HEK293 (cell line): Measurements from ENCODE around the gene CAMKMT.

Experiments used
- CTCF ChIA-PET: fragments of 350-600 bp; formaldehyde crosslinking; extraction: SDS; loops from one replicate; lab custom pipeline; 2021; ENCODE audit warnings: antibody characterized with exemption; lab: Yijun Ruan, JAX
- POLR2A ChIA-PET: fragments of 300-600 bp; formaldehyde crosslinking; extraction: SDS; loops from one replicate; lab custom pipeline; 2020; ENCODE audit warnings: antibody characterized with exemption, inconsistent platforms; lab: Yijun Ruan, JAX
- H3K27ac ChIP-seq: fragments of 200-500 bp; sonication (Bioruptor generic); 2 replicates; pipeline ENCODE4 v1.5.1; 2014; ENCODE audit warnings: low read depth, low read length, control low read depth, inconsistent platforms; ENCODE audit errors: extremely low read depth
- H3K36me3 ChIP-seq, 2 experiments: fragments of 200-500 bp in 1 of 2; sonication (Bioruptor generic) in 1 of 2; 1 replicate in 1 of 2; 2 replicates in 1 of 2; pipeline ENCODE4 v1.5.1; 2014 to 2017; ENCODE audit warnings: inconsistent platforms in 2 of 2, low read length in 2 of 2; ENCODE audit not compliant: control insufficient read depth in 2 of 2, insufficient read depth in 1 of 2
- H3K4me1 ChIP-seq: fragments of 200-500 bp; sonication (Bioruptor generic); 2 replicates; pipeline ENCODE4 v1.5.1; 2014; ENCODE audit warnings: mild to moderate bottlenecking, low read length, inconsistent platforms; ENCODE audit not compliant: control insufficient read depth, insufficient read depth
- H3K4me3 ChIP-seq: 2 replicates; pipeline ENCODE4 v1.5.1; 2011; ENCODE audit warnings: low read depth, mild to moderate bottlenecking, control low read depth, low read length, moderate library complexity
- H3K9me3 ChIP-seq: fragments of 200-500 bp; sonication (Bioruptor generic); 2 replicates; pipeline ENCODE4 v1.5.1; 2014; ENCODE audit warnings: low read depth, low read length, inconsistent platforms; ENCODE audit not compliant: control insufficient read depth, insufficient read depth
- ELK4 ChIP-seq: IDR thresholded peaks from 2 replicates; pipeline ENCODE4 v1.6.1; 2011; ENCODE audit warnings: mild to moderate bottlenecking, low read depth, low read length, borderline replicate concordance
- GLI2 ChIP-seq: fragments of 450-650 bp; formaldehyde crosslinking; IDR thresholded peaks from 2 replicates; pipeline ENCODE4; 2017; ENCODE audit warnings: missing biosample characterization, missing genetic modification characterization, low read depth, borderline replicate concordance
- GLIS1 ChIP-seq: fragments of 450-650 bp; formaldehyde crosslinking; IDR thresholded peaks from 2 replicates; pipeline ENCODE4 v1.5.1; 2016; ENCODE audit warnings: missing biosample characterization, missing genetic modification characterization
- SCRT2 ChIP-seq: fragments of 450-650 bp; formaldehyde crosslinking; IDR thresholded peaks from 2 replicates; pipeline ENCODE4 v1.5.1; 2016; ENCODE audit warnings: missing biosample characterization, missing genetic modification characterization
- TCF7L2 ChIP-seq: IDR thresholded peaks from 2 replicates; pipeline ENCODE4 v1.6.1; 2011; ENCODE audit warnings: low read depth, mild to moderate bottlenecking, inconsistent platforms, low read length, moderate library complexity, borderline replicate concordance
- ZBTB48 ChIP-seq: fragments of 450-650 bp; formaldehyde crosslinking; IDR thresholded peaks from 2 replicates; pipeline ENCODE4 v1.5.1; 2016; ENCODE audit warnings: missing biosample characterization, missing genetic modification characterization
- ZNF132 ChIP-seq: fragments of 450-650 bp; formaldehyde crosslinking; IDR thresholded peaks from 2 replicates; pipeline ENCODE4 v1.5.1; 2017; ENCODE audit warnings: missing biosample characterization, missing genetic modification characterization, borderline replicate concordance
- ZNF174 ChIP-seq: fragments of 450-650 bp; formaldehyde crosslinking; IDR thresholded peaks from 2 replicates; pipeline ENCODE4 v1.5.0; 2017; ENCODE audit warnings: missing biosample characterization, mild to moderate bottlenecking, missing genetic modification characterization
- ZNF223 ChIP-seq: fragments of 450-650 bp; formaldehyde crosslinking; IDR thresholded peaks from 2 replicates; pipeline ENCODE4 v1.5.1; 2016; ENCODE audit warnings: missing biosample characterization, missing genetic modification characterization
- ZNF24 ChIP-seq: fragments of 450-650 bp; formaldehyde crosslinking; IDR thresholded peaks from 2 replicates; pipeline ENCODE4 v1.5.1; 2016; ENCODE audit warnings: missing biosample characterization, missing genetic modification characterization
- ZNF248 ChIP-seq: fragments of 450-650 bp; formaldehyde crosslinking; IDR thresholded peaks from 2 replicates; pipeline ENCODE4 v1.5.1; 2017; ENCODE audit warnings: missing biosample characterization, missing genetic modification characterization
- ZNF280D ChIP-seq: fragments of 450-650 bp; formaldehyde crosslinking; IDR thresholded peaks from 2 replicates; pipeline ENCODE4 v1.5.1; 2016; ENCODE audit warnings: missing biosample characterization, missing genetic modification characterization
- ZNF302 ChIP-seq: fragments of 450-650 bp; formaldehyde crosslinking; IDR thresholded peaks from 2 replicates; pipeline ENCODE4 v1.5.1; 2016; ENCODE audit warnings: missing biosample characterization, missing genetic modification characterization, low read depth
- ZNF335 ChIP-seq: fragments of 450-650 bp; formaldehyde crosslinking; conservative IDR thresholded peaks from 2 replicates; pipeline ENCODE4 v1.5.1; 2016; ENCODE audit warnings: missing biosample characterization, missing genetic modification characterization
- ZNF350 ChIP-seq: fragments of 450-650 bp; formaldehyde crosslinking; IDR thresholded peaks from 2 replicates; pipeline ENCODE4 v1.5.0; 2017; ENCODE audit warnings: missing biosample characterization, mild to moderate bottlenecking, missing genetic modification characterization
- ZNF366 ChIP-seq: fragments of 450-650 bp; formaldehyde crosslinking; conservative IDR thresholded peaks from 2 replicates; pipeline ENCODE4 v1.5.1; 2016; ENCODE audit warnings: missing biosample characterization, missing genetic modification characterization
- ZNF404 ChIP-seq: fragments of 450-650 bp; formaldehyde crosslinking; IDR thresholded peaks from 2 replicates; pipeline ENCODE4 v1.5.1; 2017; ENCODE audit warnings: missing biosample characterization, missing genetic modification characterization
- ZNF416 ChIP-seq: fragments of 450-650 bp; formaldehyde crosslinking; IDR thresholded peaks from 2 replicates; pipeline ENCODE4 v1.5.1; 2016; ENCODE audit warnings: missing biosample characterization, missing genetic modification characterization
- ZNF514 ChIP-seq: fragments of 450-650 bp; formaldehyde crosslinking; IDR thresholded peaks from 2 replicates; pipeline ENCODE4 v1.5.1; 2016; ENCODE audit warnings: missing biosample characterization, missing genetic modification characterization
- ZNF561 ChIP-seq: fragments of 450-650 bp; IDR thresholded peaks from 2 replicates; pipeline ENCODE4 v1.5.1; 2018; ENCODE audit warnings: missing biosample characterization, missing genetic modification characterization, borderline replicate concordance
- ZNF660 ChIP-seq: fragments of 450-650 bp; IDR thresholded peaks from 2 replicates; pipeline ENCODE4 v1.5.1; 2018; ENCODE audit warnings: missing biosample characterization, mild to moderate bottlenecking, missing genetic modification characterization
- ZNF677 ChIP-seq: fragments of 450-650 bp; IDR thresholded peaks from 2 replicates; pipeline ENCODE4 v1.5.0; 2018; ENCODE audit warnings: missing biosample characterization, mild to moderate bottlenecking, missing genetic modification characterization, moderate library complexity
- TF ChIP-seq, protein P1 (sequence below): fragments of 450-650 bp; formaldehyde crosslinking; conservative IDR thresholded peaks from 2 replicates; pipeline ENCODE4 v1.5.1; 2016; ENCODE audit warnings: low read depth, missing biosample characterization, missing genetic modification characterization
- TF ChIP-seq, protein P2 (sequence below): fragments of 450-650 bp; formaldehyde crosslinking; IDR thresholded peaks from 2 replicates; pipeline ENCODE4 v1.5.0; 2017; ENCODE audit warnings: missing biosample characterization, missing genetic modification characterization, borderline replicate concordance

Gene CAMKMT

DNA sequence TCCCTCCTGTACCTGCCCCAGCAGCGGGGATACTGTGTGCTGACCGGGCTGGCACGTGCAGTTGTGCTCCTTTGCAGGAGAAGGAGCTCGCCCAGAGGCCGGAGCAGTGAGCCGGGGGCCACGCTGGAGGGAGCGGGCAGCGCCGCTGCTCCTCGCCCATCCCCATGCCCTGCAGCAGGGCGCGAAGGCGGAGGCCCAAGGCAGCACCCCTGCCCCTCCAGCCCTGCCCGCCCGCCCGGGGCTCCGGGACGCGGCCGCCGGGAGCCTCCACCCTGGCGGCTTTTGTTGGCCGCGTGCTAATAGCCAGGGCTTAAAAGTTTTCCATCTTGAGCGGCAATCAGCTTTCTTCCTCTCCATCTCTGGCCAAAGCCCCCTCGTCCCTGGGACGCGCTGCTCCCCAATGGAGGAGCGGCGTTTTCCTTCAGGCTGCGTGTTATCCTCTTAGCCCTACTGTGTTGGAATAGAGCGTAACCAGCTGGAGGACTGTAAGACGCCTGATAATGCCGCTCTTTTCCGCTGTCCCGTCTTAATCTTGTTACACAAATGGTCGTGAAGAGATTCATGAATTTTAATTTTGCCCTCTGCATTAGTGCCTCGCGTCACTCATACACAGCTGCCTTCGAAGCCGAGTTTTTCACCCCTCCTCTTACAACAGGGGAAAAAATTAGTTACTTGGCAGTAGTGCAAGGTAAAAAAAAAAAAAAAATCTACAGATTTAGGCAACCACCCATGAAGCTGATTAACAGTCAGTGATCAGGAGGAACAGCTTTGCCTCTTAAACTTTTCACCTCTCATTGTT lies 406.9 kb downstream of the CAMKMT start:
- ChIA-PET CTCF (no interaction called here), POLR2A (no interaction called here)
- no peak overlapping the region for H3K4me3 ChIP-seq
- no peaks in the 10 kb centered on the region for H3K9me3 ChIP-seq
- no peaks in the 10 kb centered on the region for H3K36me3 ChIP-seq
- H3K4me1 ChIP-seq: peaks cover 41% of the 10 kb centered on the region
- no peak for TF ChIP-seq ZNF404 (tag by site-specific recombination)
- no peak for TF ChIP-seq ZNF366 (tag by site-specific recombination)
- no peak for TF ChIP-seq ZNF280D (tag by site-specific recombination)
- TF ChIP-seq GLIS1: no peak
- TF ChIP-seq, protein P1, sequence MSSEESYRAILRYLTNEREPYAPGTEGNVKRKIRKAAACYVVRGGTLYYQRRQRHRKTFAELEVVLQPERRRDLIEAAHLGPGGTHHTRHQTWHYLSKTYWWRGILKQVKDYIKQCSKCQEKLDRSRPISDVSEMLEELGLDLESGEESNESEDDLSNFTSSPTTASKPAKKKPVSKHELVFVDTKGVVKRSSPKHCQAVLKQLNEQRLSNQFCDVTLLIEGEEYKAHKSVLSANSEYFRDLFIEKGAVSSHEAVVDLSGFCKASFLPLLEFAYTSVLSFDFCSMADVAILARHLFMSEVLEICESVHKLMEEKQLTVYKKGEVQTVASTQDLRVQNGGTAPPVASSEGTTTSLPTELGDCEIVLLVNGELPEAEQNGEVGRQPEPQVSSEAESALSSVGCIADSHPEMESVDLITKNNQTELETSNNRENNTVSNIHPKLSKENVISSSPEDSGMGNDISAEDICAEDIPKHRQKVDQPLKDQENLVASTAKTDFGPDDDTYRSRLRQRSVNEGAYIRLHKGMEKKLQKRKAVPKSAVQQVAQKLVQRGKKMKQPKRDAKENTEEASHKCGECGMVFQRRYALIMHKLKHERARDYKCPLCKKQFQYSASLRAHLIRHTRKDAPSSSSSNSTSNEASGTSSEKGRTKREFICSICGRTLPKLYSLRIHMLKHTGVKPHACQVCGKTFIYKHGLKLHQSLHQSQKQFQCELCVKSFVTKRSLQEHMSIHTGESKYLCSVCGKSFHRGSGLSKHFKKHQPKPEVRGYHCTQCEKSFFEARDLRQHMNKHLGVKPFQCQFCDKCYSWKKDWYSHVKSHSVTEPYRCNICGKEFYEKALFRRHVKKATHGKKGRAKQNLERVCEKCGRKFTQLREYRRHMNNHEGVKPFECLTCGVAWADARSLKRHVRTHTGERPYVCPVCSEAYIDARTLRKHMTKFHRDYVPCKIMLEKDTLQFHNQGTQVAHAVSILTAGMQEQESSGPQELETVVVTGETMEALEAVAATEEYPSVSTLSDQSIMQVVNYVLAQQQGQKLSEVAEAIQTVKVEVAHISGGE: no peak
- TF ChIP-seq ZNF416 (tag by site-specific recombination): no peak
- TF ChIP-seq ZBTB48 (tag by site-specific recombination): no peak
- TF ChIP-seq SCRT2 (tag by site-specific recombination): no peak
- no peak for TF ChIP-seq ZNF24
- no peak for TF ChIP-seq ZNF514 (tag by site-specific recombination)
- TF ChIP-seq, protein P2, sequence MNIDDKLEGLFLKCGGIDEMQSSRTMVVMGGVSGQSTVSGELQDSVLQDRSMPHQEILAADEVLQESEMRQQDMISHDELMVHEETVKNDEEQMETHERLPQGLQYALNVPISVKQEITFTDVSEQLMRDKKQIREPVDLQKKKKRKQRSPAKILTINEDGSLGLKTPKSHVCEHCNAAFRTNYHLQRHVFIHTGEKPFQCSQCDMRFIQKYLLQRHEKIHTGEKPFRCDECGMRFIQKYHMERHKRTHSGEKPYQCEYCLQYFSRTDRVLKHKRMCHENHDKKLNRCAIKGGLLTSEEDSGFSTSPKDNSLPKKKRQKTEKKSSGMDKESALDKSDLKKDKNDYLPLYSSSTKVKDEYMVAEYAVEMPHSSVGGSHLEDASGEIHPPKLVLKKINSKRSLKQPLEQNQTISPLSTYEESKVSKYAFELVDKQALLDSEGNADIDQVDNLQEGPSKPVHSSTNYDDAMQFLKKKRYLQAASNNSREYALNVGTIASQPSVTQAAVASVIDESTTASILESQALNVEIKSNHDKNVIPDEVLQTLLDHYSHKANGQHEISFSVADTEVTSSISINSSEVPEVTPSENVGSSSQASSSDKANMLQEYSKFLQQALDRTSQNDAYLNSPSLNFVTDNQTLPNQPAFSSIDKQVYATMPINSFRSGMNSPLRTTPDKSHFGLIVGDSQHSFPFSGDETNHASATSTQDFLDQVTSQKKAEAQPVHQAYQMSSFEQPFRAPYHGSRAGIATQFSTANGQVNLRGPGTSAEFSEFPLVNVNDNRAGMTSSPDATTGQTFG (tag by site-specific recombination): no peak
- no peak for TF ChIP-seq ZNF335 (tag by site-specific recombination)
- no peak for TF ChIP-seq ELK4
- H3K27ac ChIP-seq: no peak overlapping the region

DNA sequence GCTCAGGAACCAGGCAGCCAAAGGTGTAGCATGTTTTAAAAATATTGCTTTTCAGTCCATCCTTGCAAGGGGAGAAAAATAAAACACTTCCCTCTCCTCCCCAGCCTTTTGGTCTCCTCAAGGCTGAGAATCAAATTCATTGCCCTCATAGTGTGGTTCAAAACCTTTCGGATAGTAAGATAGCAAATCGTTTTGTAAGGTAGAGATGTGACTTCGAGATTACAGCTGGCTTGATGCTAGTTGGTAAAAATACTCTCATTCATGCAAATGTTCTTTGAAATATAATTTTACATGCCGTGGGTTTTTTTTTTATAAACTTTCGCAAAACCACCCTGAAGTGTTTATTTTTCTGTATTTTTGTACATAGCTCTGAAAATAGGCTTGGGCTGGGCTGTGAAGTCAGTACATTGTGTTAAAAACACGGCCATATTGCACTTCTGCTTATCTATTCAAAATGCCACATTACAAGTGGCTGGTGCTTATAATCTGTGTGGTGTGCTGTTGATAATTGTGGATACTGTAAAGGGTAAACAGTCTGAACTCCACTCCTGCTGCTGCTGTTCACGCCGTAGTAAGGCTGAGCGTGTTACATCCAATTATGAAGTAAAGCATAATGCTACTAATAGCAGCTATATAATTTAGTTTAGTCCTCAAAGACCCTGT lies 407.7 kb downstream of the CAMKMT start:
- no peaks in the 10 kb centered on the region for H3K36me3 ChIP-seq
- peaks cover 41% of the 10 kb centered on the region for H3K4me1 ChIP-seq
- ChIA-PET POLR2A (no interaction called here), CTCF (interaction anchor here (1.5 kb wide), 1 partner anchor 290 kb away, joined by 6 read pairs; no protein-coding TSS in a partner anchor)
- H3K27ac ChIP-seq: no peak overlapping the region
- H3K9me3 ChIP-seq: no peaks in the 10 kb centered on the region
- no peak overlapping the region for H3K4me3 ChIP-seq
- no peak for TF ChIP-seq ZNF561 (tag by site-specific recombination)
- no peak for TF ChIP-seq ZNF132 (tag by site-specific recombination)
- no peak for TF ChIP-seq ZNF24
- no peak for TF ChIP-seq TCF7L2
- TF ChIP-seq GLI2: no peak
- no peak for TF ChIP-seq ZNF223
- TF ChIP-seq ZNF248 (tag by site-specific recombination): no peak
- no peak for TF ChIP-seq ZNF660
- no peak for TF ChIP-seq ZNF677 (tag by site-specific recombination)
- TF ChIP-seq ZNF174 (tag by site-specific recombination): no peak
- no peak for TF ChIP-seq ZNF350 (tag by site-specific recombination)
- no peak for TF ChIP-seq ZNF302 (tag by site-specific recombination)
